ENCODE measurements around the gene B3GAT3.
A peak's percentile ranks its signal among the peaks of the same experiment; 100 is the strongest.
"Not testable (repeated sequence)": the region's sequence is repeated elsewhere in the genome, so short reads cannot be mapped to it uniquely, and the experiment has no call there.

B3GAT3 gene

GRCh38 chr11:62603776-62604299 is 17.9 kb downstream of the B3GAT3 start:
- DNase-seq = no peak

GRCh38 chr11:62603072-62603408 is 18.7 kb downstream of the B3GAT3 start:
- DNase-seq = no peak

- DNase-seq = peak in 1 of 2 experiments; percentile 42
Measured at GRCh38 chr11:62602141-62603071, 19.4 kb downstream of the B3GAT3 start.

GRCh38 chr11:62601372-62602140 is 20.2 kb downstream of the B3GAT3 start, which contains the start of gene MTA2:
Gene MTA2 (minus strand): TSS chr11:62601865. CDS start chr11:62601450, 415 bp downstream.
- peak; percentile 100 for DNase-seq

- DNase-seq = peak in 1 of 2 experiments; percentile 72
Measured at GRCh38 chr11:62601122-62601371, 20.7 kb downstream of the B3GAT3 start.

- no peak for DNase-seq
Measured at GRCh38 chr11:62600367-62601121, 21.2 kb downstream of the B3GAT3 start.

GRCh38 chr11:62599901-62600300 is 21.9 kb downstream of the B3GAT3 start:
- peak in 1 of 2 experiments; percentile 50 for DNase-seq

GRCh38 chr11:62599069-62599696 is 22.6 kb downstream of the B3GAT3 start:
- DNase-seq = peak; percentile 96

- DNase-seq = no peak
Measured at GRCh38 chr11:62595124-62595523, 26.7 kb downstream of the B3GAT3 start.

GRCh38 chr11:62593434-62594044 is 28.2 kb downstream of the B3GAT3 start:
- peak; percentile 85 to 86 for DNase-seq

GRCh38 chr11:62592989-62593421 is 28.8 kb downstream of the B3GAT3 start:
- DNase-seq = no peak

- peak in 1 of 2 experiments; percentile 41 for DNase-seq
Measured at GRCh38 chr11:62592146-62592815, 29.5 kb downstream of the B3GAT3 start.

- DNase-seq = peak; percentile 97 to 98
Measured at GRCh38 chr11:62591448-62592145, 30.2 kb downstream of the B3GAT3 start, which contains the start of gene TUT1. Gene TUT1 (minus strand): TSS chr11:62591523. CDS start chr11:62591485, 38 bp downstream.

- DNase-seq = peak in 1 of 2 experiments; percentile 47
Measured at GRCh38 chr11:62588966-62589637, 32.7 kb downstream of the B3GAT3 start.

- not testable (repeated sequence) for DNase-seq
Measured at GRCh38 chr11:62585356-62585755, 36.4 kb downstream of the B3GAT3 start.

GRCh38 chr11:62581735-62582134 is 40.1 kb downstream of the B3GAT3 start:
- not testable (repeated sequence) for DNase-seq

- DNase-seq = no peak
Measured at GRCh38 chr11:62580959-62581715, 40.6 kb downstream of the B3GAT3 start.

GRCh38 chr11:62579252-62579651 is 42.5 kb downstream of the B3GAT3 start:
- DNase-seq = no peak

- no peak for DNase-seq
Measured at GRCh38 chr11:62578541-62578940, 43.2 kb downstream of the B3GAT3 start.
